NB4 (cell line): ENCODE data around the gene MPRIP.

ENCODE experiments used
- CTCF ChIP-seq: IDR thresholded peaks from one replicate; pipeline ENCODE4 v1.5.1; 2012; ENCODE audit warnings: low read depth, low read length
- POLR2A ChIP-seq: IDR thresholded peaks from 2 replicates; pipeline ENCODE4 v1.6.1; 2011; ENCODE audit warnings: mild to moderate bottlenecking; ENCODE audit not compliant: insufficient read length; ENCODE audit errors: extremely low read depth

DNA sequence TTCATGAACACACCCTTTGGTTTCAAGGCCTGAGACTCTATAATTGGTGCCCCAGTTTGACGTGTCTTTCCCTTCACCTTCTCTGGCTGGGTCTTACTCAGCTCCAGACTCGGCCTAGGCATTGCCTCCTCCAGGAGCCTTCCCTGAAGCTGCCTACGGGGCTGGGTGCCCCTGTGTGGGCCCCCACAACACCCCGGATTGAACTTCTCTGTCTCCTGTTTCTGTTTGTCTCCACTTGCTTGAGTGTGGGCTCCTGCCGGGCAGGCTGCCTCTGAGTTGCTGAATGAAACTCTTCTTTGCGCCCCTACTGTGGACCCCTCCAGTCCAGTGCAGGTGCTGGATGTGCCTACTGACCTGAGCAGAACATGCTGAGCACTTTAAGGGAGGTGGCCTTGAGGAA, 2.3 kb upstream of the MPRIP start:
- TF ChIP-seq CTCF: no peak
- no peak for TF ChIP-seq POLR2A
